Dedifferentiated amniotic fluid mesenchymal stem cell (primary cell): ENCODE results near the gene GPR148.

Experiments used
- DNase-seq: peaks from one replicate; pipeline ENCODE4 v3.0.0-alpha.2; 2016; ENCODE audit errors: extremely low spot score

The GPR148 gene

DNA sequence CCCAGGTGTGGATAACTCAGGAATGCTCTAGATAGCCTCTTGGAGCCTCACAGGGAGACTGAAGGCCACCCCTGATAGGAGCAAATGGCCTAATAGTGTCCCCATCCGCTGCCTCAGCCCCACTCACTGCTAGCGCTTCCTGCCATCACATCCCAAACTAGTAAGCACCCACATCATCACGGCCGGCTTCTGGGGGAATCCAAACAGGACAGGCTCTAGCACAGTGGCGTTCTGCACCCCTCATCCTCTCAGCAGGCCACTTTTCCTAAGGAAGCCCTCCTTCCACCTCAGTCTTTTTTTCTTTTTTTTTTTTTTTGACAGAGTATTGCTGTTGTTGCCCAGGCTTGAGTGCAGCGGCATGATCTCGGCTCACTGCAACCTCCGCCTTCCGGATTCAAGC, 20.2 kb downstream of the GPR148 start:
- no peak for DNase-seq

DNA sequence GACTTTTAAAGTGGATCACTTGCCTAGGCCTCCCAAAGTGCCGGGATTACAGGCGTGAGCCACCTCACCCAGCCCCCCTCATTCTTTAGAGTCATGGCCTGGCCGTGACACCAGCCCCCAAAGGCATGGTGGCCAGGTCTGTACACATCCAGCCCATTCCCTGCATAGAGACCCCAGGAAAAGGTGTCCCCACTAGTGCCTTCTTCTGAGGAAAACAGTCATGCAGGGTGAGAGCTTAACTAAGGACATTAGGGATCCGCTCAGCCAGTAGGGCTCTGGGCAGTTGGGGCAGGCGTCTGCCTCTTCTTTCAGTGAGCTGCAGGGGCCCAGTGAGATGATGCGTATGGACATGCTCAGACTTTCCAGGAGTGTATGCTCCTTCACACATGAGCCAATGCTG, 20.8 kb downstream of the GPR148 start:
- DNase-seq: no peak

DNA sequence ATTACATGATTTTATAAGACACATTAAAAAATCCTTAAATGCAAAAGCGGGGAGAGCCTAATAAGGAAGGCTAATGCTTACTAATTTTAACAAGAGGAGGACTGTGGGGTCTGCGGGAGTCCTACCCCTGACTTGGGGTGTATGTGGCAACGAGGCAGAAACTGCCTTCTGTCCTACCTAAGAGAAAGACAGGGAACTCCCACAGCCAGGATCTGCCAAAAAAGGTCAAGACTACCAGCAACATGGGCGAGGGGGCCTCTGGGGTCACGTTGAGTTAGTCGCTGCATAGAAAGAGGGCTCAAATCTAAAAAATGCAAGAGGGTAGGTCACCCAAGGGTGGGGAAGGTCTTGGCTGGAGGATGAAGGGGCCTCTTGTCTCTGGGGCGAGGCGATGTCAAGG, 25.9 kb downstream of the GPR148 start:
- DNase-seq: no peak

DNA sequence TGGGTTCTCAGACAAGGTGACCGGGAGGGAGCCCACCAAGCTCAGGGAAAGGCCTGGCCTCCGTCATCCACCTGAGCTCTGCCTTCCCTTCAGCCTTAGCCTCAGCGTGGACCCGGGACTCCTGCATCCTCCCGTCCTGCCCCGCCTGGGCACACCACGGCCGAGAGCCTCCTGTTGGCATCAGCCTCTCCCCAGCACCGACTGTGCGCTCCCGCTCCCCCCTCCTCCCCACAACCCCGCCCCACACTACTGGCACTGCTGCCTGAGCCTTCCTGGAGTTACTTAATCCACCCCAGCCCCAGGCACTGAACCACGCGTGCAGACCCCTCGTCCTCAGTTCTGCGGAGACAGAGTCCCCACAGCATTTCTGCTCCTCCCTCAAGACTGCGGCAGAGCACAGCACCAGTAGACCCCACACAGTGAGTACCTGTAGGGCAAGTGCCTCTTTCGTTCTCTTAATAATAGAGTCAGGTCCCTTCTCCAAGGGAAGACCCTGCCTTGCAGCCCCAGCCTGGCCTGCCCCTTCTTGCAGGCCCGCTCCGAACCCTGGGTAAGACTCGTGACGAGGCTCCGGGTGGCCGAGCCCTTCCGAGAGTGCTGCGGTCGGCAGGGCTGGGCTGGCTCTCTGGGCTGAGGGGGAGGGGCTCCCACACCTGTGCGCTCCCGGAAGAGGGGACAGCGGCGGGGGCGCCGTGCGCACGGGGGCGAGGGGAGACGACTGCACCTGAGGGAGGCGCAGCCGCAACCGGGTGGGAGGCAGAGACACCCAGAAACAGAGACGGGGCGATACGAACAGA, 26.6 kb downstream of the GPR148 start, which contains the start of gene AMER3:
Gene AMER3, plus strand, starts transcription at position 285 of the 797 bp plus-strand sequence. CDS start 6,533 bp downstream, outside the sequence.
- DNase-seq: no peak

DNA sequence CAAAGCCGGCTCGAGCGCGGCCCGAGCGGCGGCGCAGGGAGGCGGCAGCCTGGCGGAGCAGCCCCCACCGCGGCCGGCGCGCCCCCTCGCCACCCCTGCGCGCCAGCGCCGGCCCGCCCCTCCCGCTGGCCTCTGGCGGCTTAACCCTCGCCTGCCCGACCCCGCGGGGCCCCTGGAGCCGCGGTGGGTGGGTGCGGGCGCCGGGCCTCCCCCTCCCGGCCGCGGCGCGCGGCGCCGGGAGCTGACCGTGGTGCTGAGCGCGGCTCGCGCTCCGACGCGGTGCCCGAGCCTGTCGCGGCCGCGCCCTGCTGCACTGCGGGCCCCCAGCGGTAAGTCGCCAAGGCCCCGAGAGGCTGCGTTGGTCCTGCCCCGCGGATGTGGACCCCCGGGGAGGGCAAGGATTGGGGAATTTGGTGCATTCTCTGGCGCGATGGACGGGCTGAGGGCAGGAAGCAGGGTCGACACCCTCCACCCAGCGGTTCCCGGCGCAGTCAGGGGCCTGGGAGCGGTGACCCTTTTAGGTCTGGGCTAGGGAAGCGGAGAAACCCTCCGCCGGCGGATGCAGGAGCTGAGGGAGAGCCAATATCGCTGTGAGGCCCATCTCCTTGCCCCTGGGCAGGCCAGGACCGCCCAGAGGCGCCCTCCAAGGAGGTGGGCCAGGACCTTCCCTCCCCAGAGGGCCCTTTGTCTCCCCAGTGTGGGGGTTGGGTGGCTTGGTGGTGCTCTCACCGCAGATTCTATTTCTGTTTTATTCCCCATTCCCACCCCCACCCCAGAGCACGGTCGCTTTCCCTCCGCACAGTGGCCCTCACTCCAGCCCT, 27.4 kb downstream of the GPR148 start:
- no peak for DNase-seq

DNA sequence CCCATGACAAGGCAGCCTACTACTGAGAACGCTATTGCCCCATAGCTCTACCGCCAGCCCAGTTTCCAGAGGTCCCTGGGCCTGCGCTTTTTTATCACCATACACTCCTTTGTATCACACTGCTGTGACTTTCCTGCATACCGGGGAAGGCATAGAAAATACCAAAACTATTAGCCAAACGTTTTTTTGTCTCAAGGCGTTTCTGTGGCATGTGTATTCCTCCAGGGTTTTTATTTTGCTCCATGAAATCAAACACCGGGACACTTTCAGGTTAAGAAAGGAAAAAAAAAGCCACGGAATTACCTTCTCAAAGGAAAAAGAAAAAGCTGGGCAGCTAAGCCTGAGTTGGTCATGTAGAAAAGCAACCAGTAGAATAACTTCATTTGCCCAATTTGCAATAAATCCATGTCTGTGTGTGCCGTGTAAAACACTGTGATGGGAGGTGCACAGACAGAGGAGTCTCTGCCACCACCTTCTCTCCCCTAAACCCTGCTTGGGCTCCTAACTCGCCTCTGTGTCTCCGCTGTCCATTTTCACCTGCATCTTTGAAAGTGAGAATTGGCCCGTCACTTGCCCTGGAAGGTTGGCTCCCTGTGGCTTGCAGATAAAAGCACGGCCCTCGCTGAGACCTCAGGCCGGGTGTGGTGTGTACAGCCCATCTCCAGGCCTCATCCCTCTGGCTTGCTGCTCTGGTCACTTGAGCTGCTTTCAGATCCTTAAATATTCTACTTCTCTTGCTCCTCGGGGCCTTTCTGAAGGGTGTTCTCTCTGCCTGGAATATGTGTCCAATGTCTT, 28.2 kb downstream of the GPR148 start:
- no peak for DNase-seq

DNA sequence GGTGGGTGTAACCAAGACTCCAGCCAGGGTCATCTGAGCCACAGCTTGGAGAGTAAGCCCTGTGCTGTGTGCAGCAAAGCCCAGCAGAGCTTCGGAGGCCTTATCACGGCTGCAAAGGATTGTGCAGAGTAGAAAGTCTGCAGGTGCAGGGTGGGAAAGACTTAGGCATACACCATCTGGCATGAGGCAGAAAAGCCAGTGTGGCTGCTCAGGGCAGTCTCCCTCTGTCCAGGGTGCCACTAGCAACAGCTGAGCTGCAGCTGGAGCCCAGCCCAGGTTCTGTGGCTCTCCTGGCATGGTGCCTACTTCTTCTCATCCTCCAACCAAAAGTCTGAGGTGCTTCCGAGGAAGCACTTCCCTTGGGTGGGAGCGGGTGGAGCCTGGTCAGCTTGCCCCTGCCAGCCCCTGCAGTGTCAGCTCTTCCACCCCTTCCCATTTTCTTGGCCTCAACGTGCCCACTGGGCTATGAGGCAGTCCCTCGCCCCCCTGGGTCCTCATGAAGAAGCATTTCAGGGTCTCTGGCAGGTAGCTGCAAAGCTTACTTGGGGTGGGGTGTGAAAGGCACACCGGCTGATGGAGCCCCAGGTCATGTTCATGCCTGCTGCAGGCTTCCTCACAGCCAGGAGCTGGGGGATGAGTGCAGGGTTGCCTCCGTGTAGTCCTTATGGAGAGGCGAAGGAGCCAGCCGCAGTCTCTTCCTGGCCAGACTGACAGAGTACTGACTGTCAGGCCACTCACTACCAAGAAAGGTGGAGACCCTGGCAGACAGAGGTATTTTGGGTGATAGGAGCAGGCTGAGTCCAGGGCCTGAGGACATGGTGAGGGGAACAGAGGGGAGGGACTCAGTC, 31.3 kb downstream of the GPR148 start:
- no peak for DNase-seq

DNA sequence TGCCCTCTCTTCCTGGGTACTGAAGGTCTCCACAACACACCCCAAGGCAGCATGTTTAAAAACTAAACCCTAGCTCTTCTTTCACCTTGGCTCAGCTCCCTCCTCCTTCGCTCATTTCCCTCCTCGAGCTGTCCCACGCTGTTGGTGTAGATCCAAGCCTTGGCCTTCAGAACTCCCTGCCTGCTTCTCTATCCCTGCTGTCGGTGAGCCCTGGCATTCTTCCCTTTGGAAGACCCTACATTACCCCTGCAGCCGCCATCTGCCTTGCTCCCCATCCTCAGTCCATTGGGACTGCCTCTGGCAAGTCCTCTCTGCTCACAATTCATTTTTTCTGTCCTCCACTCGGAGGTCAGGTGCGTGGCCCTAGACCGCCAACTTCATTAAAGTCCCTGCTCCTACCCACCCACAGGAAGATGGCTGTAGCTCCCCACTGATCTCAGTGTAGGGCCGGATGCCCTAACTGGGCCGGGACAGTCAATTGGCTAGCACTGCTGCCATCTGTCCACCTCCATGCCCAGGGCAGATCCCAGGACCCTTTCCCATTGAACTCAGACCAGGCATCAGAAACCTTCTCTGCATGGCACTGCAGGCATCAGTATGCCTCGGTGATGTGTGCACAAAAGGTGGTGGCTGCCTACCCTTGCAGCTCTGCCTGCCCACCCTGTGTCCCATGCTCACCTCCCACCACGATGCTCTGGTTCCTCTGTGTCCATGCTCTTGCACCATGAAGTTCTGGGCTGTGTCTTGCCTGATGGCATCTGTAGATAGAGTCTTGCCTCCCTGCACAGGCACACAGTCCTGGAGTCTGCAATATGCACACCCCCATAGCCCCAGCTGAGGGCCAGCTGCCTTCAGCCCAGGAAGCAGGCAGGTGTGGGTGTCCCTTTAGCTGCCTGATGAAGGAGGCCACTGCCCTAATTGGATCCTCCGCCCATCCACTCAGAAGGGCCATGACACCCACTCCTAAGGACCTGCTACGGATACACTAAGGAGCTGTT, 32.2 kb downstream of the GPR148 start:
- no peak for DNase-seq

DNA sequence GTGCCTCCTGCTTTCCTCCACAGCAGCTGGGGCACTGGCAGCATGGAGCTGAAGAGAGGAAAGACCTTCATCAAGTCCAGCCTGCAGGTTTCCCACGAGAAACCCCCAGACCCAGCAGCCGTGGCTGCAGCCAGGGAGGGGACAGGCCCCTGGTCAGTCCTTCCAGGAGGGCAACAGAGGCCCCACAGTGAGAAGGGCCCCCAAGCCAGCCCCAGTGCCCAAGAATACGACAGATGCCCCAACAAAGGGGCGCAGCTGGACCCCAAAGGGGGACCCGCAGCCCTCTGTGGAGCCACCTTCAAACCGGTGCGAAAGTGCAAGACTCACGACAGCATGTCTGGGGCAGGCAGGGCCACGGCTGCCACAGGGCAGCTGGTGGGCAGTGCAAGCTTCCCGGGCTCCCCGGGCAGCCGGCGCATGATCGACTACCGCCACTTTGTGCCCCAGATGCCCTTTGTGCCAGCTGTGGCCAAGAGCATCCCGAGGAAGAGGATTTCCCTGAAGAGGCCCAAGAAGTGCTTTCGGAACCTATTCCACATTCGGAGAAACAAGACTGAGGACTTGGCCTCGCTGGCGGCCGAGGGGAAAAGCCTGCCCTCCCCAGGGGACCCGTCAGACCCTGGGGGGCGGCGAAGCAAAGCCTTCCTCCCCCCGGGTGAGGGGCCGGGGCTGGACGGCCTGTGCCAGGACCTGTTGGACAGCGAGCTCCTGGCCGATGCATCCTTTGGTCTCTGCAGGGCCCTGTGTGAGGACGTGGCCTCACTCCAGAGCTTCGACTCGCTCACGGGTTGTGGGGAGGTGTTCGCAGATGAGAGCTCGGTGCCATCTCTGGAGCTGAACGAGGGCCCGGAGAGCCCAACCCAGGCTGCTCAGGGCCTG, 33.4 kb downstream of the GPR148 start:
- no peak for DNase-seq

DNA sequence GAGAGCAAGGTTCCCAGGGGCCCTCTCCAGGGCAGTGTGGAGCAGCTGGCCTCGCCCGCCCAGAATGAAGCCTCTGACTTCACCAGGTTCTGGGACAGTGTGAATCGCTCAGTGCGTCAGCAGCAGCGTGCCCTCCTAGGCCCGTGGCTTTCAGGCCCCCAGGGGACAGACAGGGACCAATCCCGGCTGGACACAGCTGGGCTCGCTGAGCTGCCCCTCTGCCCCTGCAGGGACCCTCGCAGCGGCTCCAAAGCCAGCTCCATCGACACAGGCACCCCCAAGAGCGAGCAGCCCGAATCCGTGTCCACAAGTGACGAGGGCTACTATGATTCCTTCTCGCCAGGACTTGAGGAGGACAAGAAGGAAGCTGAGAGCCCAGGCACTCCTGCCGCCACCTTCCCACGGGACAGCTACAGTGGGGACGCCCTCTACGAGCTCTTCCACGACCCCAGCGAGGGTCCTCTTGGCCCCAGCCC, 34.1 kb downstream of the GPR148 start:
- DNase-seq: no peak

DNA sequence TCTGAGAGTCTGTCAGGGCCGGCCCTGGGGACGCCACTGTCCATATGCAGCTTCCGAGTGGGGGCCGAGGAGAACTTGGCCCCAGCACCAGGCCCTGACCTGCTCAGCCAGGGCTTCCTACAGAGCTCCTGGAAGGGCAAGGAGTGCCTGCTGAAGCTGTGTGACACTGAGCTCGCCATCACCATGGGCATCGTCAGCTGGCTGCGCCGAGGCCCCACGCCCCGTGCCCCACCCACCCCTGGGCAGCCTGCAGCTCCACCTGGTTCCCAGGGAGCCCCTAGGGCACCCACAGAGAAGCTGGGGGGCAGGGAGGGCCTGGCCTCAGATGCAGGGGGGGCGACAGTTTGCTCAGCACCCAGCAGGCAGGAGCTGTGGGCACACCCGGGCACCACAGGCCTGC, 34.5 kb downstream of the GPR148 start:
- no peak for DNase-seq

DNA sequence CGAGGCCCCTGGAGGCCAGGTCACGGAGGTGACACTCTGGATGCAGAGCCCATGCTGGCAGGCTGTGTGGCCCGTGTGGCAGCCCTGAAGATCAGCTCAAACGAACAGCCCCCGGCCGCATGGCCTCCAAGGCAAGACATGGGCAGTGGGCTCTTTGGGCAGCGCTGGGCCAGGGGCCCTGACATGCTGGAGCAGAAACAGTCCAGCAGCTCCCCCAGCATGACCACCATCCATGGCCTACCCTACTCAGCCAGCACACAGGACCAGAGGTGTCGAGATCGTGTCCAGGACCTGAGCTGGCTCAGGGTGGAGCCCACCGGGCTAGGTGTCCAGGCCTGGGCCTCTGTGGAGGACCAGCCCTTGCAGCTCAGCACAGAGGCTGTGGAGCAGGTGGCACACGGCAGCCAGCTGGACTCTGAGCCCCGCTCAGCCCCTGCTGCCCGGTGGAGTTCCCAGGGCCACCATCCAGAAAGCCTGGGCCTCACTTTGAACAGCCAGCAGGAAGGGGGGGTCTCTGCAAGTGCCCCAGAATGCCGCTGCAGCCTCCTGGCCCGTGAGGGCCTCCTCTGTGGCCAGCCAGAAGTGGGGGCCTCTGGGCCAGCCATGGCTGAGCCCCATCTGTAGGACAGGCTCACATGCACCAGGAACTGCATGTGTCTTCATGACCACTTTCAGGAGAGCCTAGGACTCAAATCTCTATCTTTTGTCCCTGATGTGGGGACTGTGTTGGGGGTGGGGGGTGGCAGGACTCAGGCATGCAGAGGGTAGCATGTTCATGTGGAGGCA, 35.4 kb downstream of the GPR148 start:
- DNase-seq: no peak

DNA sequence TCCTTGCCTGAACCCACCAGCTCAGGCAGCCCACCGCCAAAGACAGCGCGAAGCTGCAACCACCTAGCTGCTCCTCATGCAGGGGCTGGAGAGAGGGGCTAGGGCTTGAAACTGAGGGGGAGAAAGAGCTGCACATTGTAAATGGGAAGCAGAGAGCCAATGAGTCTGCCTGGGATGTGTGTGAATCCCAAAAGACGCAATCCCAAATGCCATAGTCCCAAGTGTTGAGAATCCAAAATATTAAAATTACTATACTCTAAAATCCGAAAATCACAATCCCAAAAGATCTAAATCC, 35.9 kb downstream of the GPR148 start:
- DNase-seq: no peak

DNA sequence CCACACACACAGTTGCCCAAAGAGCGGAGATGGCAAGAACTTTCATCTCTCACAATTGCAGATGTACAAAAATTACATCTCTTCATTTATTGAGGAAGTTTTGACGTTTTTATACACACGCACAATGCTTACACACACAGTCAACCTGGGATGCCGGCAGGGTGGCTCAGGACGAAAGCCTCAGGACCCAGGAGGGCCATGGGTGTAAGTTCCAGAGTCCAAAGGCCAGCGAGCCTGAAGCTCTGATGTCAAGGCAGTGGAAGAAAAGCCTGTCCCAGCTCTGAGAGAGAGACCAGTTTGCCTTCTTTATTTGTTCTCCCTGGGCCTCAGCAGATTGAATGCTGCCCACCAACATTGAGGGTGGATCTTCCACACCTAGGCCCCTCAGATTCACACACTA, 36.6 kb downstream of the GPR148 start:
- DNase-seq: no peak

DNA sequence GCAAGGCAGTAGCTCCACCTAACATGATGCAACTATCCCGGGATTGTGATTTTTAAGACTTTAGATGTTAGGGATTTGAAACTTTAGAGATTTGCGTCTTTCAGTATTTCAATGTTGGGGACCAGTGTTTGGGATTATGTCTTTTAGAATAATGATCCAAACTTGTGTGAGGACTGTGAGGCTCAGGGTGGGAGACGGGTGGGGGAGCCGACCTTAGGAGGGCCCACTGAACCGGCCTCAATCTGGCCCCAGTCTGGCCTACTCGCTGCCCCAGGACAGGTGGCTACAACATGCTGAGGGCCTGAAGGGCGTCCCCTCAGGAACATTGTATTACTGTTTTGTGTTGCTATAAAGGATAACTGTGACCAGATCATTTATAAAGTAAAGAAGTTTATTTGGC, 37.2 kb downstream of the GPR148 start:
- no peak for DNase-seq

DNA sequence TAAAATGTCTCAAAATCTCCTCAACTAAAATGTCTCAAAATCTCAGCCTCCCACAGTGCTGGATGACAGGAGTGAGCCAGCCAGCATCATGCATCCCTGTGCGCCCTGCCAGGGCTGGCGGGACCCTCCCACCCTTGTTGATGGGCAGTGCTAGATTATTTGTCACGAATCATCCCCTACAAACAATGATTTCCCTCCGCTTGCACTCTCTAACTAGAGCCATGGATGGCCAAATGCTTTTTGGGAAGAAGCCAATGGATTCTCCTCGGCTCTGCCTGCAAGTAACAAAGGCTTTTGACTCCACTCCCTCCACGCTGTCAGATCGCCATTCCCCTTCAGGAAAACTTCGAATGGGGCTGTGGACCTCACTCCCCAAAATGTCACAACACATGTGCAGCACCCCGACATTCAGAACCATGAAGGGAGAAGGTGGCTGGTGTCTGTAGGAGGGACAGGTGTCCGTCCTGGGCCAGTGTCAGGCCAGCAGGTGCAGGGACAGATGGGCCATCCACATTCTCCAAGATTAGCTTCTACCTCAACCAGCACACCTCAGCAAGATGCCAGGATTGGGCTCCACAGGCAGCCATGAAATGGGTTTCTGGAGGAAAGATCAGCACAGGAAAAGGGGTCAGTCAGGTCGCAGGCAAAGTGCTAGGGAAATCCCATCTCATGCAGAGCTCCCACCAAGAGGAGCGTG, 38.0 kb downstream of the GPR148 start:
- DNase-seq: no peak

DNA sequence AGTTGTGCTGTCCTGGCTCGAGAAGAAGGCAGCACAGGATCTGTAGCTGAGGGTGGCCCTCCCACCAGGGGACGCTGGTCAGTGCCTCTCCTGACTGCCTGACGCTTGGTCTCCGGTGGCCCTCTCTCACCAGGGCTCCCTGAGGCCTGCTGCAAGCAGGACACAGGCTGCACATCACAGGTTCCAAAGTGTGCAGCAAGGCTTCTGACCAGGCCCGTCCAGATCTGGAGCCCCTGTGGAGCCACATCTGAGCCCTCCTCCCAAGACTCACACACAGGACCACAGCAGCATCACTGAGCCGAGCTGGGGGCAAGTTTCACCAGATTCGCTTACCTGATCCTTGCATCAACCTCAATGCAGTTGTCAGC, 38.5 kb downstream of the GPR148 start:
- no peak for DNase-seq
